IMR-90 (cell line): ENCODE results near the gene MICAL2. TPM values are rescaled to one million over a fixed set of nuclear protein-coding genes. Genes with fewer than 3 reads are reported as not detected.

Experiments used
- ATAC-seq: fragments of 200-7000 bp; cut with Tn5 transposase; 2 replicates; pipeline ENCODE4 v1.9.1; 2020; ENCODE audit warnings: low read depth, mild to moderate bottlenecking, moderate library complexity
- BruUV-seq: library from RNA; stranded (reverse); fragments of 400-500 nt; replicated peaks from 2 replicates; lab custom pipeline; 2021; lab: Mats Ljungman, UMichigan
- CTCF ChIA-PET: fragments of 300-600 bp; formaldehyde crosslinking; extraction: SDS; loops from one replicate; lab custom pipeline; 2021; ENCODE audit warnings: antibody characterized with exemption; lab: Yijun Ruan, JAX
- POLR2A ChIA-PET: fragments of 300-600 bp; sonication (Branson Sonifier 250); formaldehyde crosslinking; loops from one replicate; lab custom pipeline; 2022; ENCODE audit warnings: antibody characterized with exemption; ENCODE audit not compliant: unreplicated experiment; lab: Charles Lee
- DNase-seq: peaks from one replicate; pipeline ENCODE4 v3.0.0; 2013
- H2AFZ ChIP-seq: replicated peaks from 2 replicates; pipeline ENCODE3; 2013; ENCODE audit warnings: low read length, mild to moderate bottlenecking; ENCODE audit not compliant: poor library complexity
- H2AK5ac ChIP-seq: 2 replicates; pipeline ENCODE4 v1.6.1; 2013; ENCODE audit warnings: low read depth, low read length, inconsistent platforms
- H2AK9ac ChIP-seq: replicated peaks from 2 replicates; pipeline ENCODE3; 2013; ENCODE audit warnings: mild to moderate bottlenecking, low read depth, low read length, moderate library complexity; ENCODE audit not compliant: poor library complexity
- H2BK120ac ChIP-seq: 2 replicates; pipeline ENCODE4 v1.6.1; 2013; ENCODE audit warnings: low read depth, low read length, inconsistent platforms
- H2BK15ac ChIP-seq: 3 replicates; pipeline ENCODE4 v1.6.1; 2013; ENCODE audit warnings: low read depth, low read length, inconsistent platforms
- H2BK20ac ChIP-seq: 2 replicates; pipeline ENCODE4 v1.6.1; 2013; ENCODE audit warnings: low read depth, mild to moderate bottlenecking, inconsistent platforms, low read length, moderate library complexity
- H2BK5ac ChIP-seq: 2 replicates; pipeline ENCODE4 v1.6.1; 2013; ENCODE audit warnings: mild to moderate bottlenecking, low read depth, low read length, inconsistent platforms; ENCODE audit not compliant: poor library complexity, severe bottlenecking
- H3K14ac ChIP-seq: replicated peaks from 2 replicates; pipeline ENCODE4 v1.6.1; 2013; ENCODE audit warnings: low read depth, low read length, inconsistent platforms
- H3K18ac ChIP-seq: 2 replicates; pipeline ENCODE4 v1.6.1; 2013; ENCODE audit warnings: low read depth, low read length, control low read depth
- H3K23ac ChIP-seq: 2 replicates; pipeline ENCODE4 v1.6.1; 2013; ENCODE audit warnings: low read depth, low read length, inconsistent platforms
- H3K27ac ChIP-seq: 2 replicates; pipeline ENCODE4 v1.5.1; 2013; ENCODE audit warnings: mild to moderate bottlenecking, control low read depth, low read length; ENCODE audit not compliant: insufficient read depth
- H3K27me3 ChIP-seq: 2 replicates; pipeline ENCODE4 v1.6.1; 2013; ENCODE audit warnings: low read length; ENCODE audit not compliant: control insufficient read depth, insufficient read depth
- H3K36me3 ChIP-seq: 2 replicates; pipeline ENCODE4 v1.6.1; 2013; ENCODE audit warnings: low read length, mixed read lengths; ENCODE audit not compliant: control insufficient read depth, insufficient read depth
- H3K4ac ChIP-seq: 2 replicates; pipeline ENCODE4 v1.6.1; 2013; ENCODE audit warnings: low read depth, low read length, inconsistent platforms
- H3K4me1 ChIP-seq: 2 replicates; pipeline ENCODE4 v1.6.1; 2013; ENCODE audit warnings: low read length, mixed read lengths; ENCODE audit not compliant: control insufficient read depth, insufficient read depth
- H3K4me2 ChIP-seq: 2 replicates; pipeline ENCODE4 v1.6.1; 2013; ENCODE audit warnings: low read depth, mild to moderate bottlenecking, control low read depth, low read length, moderate library complexity
- H3K4me3 ChIP-seq: 2 replicates; pipeline ENCODE4 v1.5.1; 2013; ENCODE audit warnings: low read depth, mild to moderate bottlenecking, control low read depth, low read length, moderate library complexity; ENCODE audit not compliant: insufficient read depth
- H3K56ac ChIP-seq: 2 replicates; pipeline ENCODE4 v1.6.1; 2013; ENCODE audit warnings: low read length, inconsistent platforms; ENCODE audit not compliant: insufficient read depth; ENCODE audit errors: extremely low read depth
- H3K79me1 ChIP-seq, 2 experiments: 2 replicates each; pipeline ENCODE4 v1.6.1; 2013; ENCODE audit warnings: low read length in 2 of 2, inconsistent platforms in 1 of 2, low read depth in 1 of 2
- H3K9ac ChIP-seq: 2 replicates; pipeline ENCODE4 v1.6.1; 2013; ENCODE audit warnings: low read depth, low read length, control low read depth
- H3K9me1 ChIP-seq: 2 replicates; pipeline ENCODE4 v1.6.1; 2013; ENCODE audit warnings: low read length, inconsistent platforms; ENCODE audit not compliant: insufficient read depth
- H3K9me3 ChIP-seq: 2 replicates; pipeline ENCODE4 v1.6.1; 2013; ENCODE audit warnings: low read length; ENCODE audit not compliant: control insufficient read depth, insufficient read depth
- H4K20me1 ChIP-seq: 2 replicates; pipeline ENCODE4 v1.6.1; 2013; ENCODE audit warnings: low read length, inconsistent platforms; ENCODE audit not compliant: insufficient read depth
- H4K5ac ChIP-seq: 2 replicates; pipeline ENCODE4 v1.6.1; 2013; ENCODE audit warnings: mild to moderate bottlenecking, low read depth, low read length, control low read depth
- H4K8ac ChIP-seq, 2 experiments: 2 replicates each; pipeline ENCODE4 v1.6.1; 2013; ENCODE audit warnings: low read depth in 2 of 2, low read length in 2 of 2, control low read depth in 1 of 2, inconsistent platforms in 1 of 2
- H4K91ac ChIP-seq: 2 replicates; pipeline ENCODE4 v1.6.1; 2013; ENCODE audit warnings: low read depth, low read length, inconsistent platforms; ENCODE audit not compliant: insufficient read depth
- BHLHE40 ChIP-seq: fragments of 150-350 bp; IDR thresholded peaks from 2 replicates; pipeline ENCODE4 v1.6.1; 2016; ENCODE audit warnings: mild to moderate bottlenecking, low read depth, low read length
- CEBPB ChIP-seq: IDR thresholded peaks from 2 replicates; pipeline ENCODE4 v1.6.1; 2012; ENCODE audit warnings: low read depth, low read length, improper control_type of control experiment
- CTCF ChIP-seq: conservative IDR thresholded peaks from 2 replicates; pipeline ENCODE4 v1.5.1; 2012; ENCODE audit warnings: mild to moderate bottlenecking, low read depth, low read length, improper control_type of control experiment
- ELK1 ChIP-seq: fragments of 150-350 bp; IDR thresholded peaks from 2 replicates; pipeline ENCODE4 v1.6.1; 2016; ENCODE audit warnings: low read depth, mild to moderate bottlenecking, low read length, moderate library complexity, borderline replicate concordance
- FOS ChIP-seq: fragments of 150-350 bp; IDR thresholded peaks from 2 replicates; pipeline ENCODE4 v1.6.1; 2016; ENCODE audit warnings: low read depth, low read length
- MAFK ChIP-seq: IDR thresholded peaks from 2 replicates; pipeline ENCODE4 v1.6.1; 2012; ENCODE audit warnings: low read depth, low read length, improper control_type of control experiment
- MAZ ChIP-seq: IDR thresholded peaks from 2 replicates; pipeline ENCODE4 v1.6.1; 2012; ENCODE audit warnings: low read depth, mild to moderate bottlenecking, low read length, improper control_type of control experiment, moderate library complexity, borderline replicate concordance
- MXI1 ChIP-seq: IDR thresholded peaks from 2 replicates; pipeline ENCODE4 v1.6.1; 2012; ENCODE audit warnings: low read depth, mild to moderate bottlenecking, low read length, moderate library complexity, borderline replicate concordance
- NFE2L2 ChIP-seq: fragments of 150-350 bp; IDR thresholded peaks from 2 replicates; pipeline ENCODE4 v1.6.1; 2016; ENCODE audit warnings: low read depth, mild to moderate bottlenecking, low read length
- POLR2A ChIP-seq: IDR thresholded peaks from 2 replicates; pipeline ENCODE4 v1.6.1; 2012; ENCODE audit warnings: mild to moderate bottlenecking, low read depth, low read length
- RCOR1 ChIP-seq: IDR thresholded peaks from 2 replicates; pipeline ENCODE4 v1.6.1; 2012; ENCODE audit warnings: mild to moderate bottlenecking, low read length, improper control_type of control experiment; ENCODE audit not compliant: insufficient replicate concordance
- RFX5 ChIP-seq: IDR thresholded peaks from 2 replicates; pipeline ENCODE4 v1.8.0; 2012; ENCODE audit warnings: low read depth, mild to moderate bottlenecking, low read length, moderate library complexity
- SMC3 ChIP-seq: fragments of 150-350 bp; IDR thresholded peaks from 2 replicates; pipeline ENCODE4 v1.6.1; 2016; ENCODE audit warnings: low read depth, mild to moderate bottlenecking, antibody characterized with exemption, low read length, moderate library complexity
- USF2 ChIP-seq: fragments of 150-350 bp; IDR thresholded peaks from 2 replicates; pipeline ENCODE4 v1.6.1; 2017; ENCODE audit warnings: mild to moderate bottlenecking, antibody characterized with exemption, low read length, low read depth
- WGBS, 2 experiments: methylation state at CpG; one replicate each; pipeline versions ENCODE4 v1.1.5 to v1.1.7; 2013; ENCODE audit warnings: missing lambda C conversion rate in 2 of 2; ENCODE audit not compliant: insufficient read length in 1 of 2; ENCODE audit errors: extremely low coverage in 2 of 2; 5-methylcytosine and 5-hydroxymethylcytosine counted together
- dilution Hi-C: fragments of 300-500 bp; cut with HindIII; formaldehyde crosslinking; loops from one replicate; pipeline ENCODE4 v1.14.3; 2018; ENCODE audit warnings: low sequenced_read_pairs; ENCODE audit not compliant: unreplicated experiment
- in situ Hi-C: fragments of 300-500 bp; cut with MboI; formaldehyde crosslinking; loops from 3 replicates; pipeline ENCODE4 v1.14.3; 2019; ENCODE audit warnings: low sequenced_read_pairs, inconsistent platforms, mixed read lengths
- intact Hi-C: fragments of 100-400 bp; cut with micrococcal nuclease; formaldehyde crosslinking; loops from 2 replicates; pipeline ENCODE4 v1.10.0; 2022
- polyA plus RNA-seq, 3 experiments: library from polyadenylated mRNA; depleted of rRNA; stranded (reverse); fragments of >200 nt; gene quantifications; 2 replicates each; pipeline ENCODE4 v1.2.3, GENCODE V29; 2012; ENCODE audit warnings: low replicate concordance in 1 of 3
- total RNA-seq: library from RNA; depleted of rRNA; stranded (reverse); fragments of >200 nt; gene quantifications from 2 replicates; pipeline ENCODE4 v1.2.3, GENCODE V29; 2012

The MICAL2 gene
- total and polyA plus RNA-seq, 2 of the 4 experiments (the other 2 are of a cell fraction), result 170 to 336 TPM

- 20% methylated on average over 1 of the region's 1 CpG; no CpG with 5 or more reads in 1 of the 2 experiments for WGBS, 2 experiments
- Histone ChIP-seq H3K79me1 (peaks cover 31 to 81% of the 10 kb centered on the region in 2 experiments), H2AK9ac (no peak overlapping the region), H4K20me1 (no peaks in the 10 kb centered on the region), H3K4me1 (peaks cover 5% of the 10 kb centered on the region; the same call in 1 of the 2 replicates), H3K4ac (peak overlapping the region; percentile 61; the same call in 1 of the 2 replicates), H3K14ac (peak overlapping the region; percentile 81), H3K56ac (no peak overlapping the region), H3K9ac (no peak overlapping the region), H3K4me3 (no peak overlapping the region), H4K5ac (no peak overlapping the region; the same call in 1 of the 2 replicates), H3K9me1 (peaks cover 18% of the 10 kb centered on the region), H3K36me3 (peaks cover 47% of the 10 kb centered on the region), H3K27ac (peak overlapping the region; percentile 36), H2BK120ac (peak overlapping the region; percentile 61), H3K23ac (peak overlapping the region; percentile 30; the same call in 1 of the 2 replicates), H3K27me3 (no peaks in the 10 kb centered on the region), H3K9me3 (no peaks in the 10 kb centered on the region), H2AK5ac (peak overlapping the region; percentile 62; the same call in 1 of the 2 replicates), H3K18ac (peak overlapping the region; percentile 66), H2BK20ac (peak overlapping the region; percentile 72), H4K8ac (peak overlapping the region; percentile 12 to 71; a peak in 2 of 4 replicates), H2AFZ (no peak overlapping the region), H2BK5ac (peak overlapping the region; percentile 92), H2BK15ac (peak overlapping the region; percentile 60; the same call in 1 of the 3 replicates), H3K4me2 (no peak overlapping the region), H4K91ac (peak overlapping the region; percentile 46; the same call in 1 of the 2 replicates)
- in situ Hi-C loops (loop anchor here (10.0 kb wide), 1 partner anchor 117 kb away; the partner anchor contains the start of gene MICAL2), dilution Hi-C loops (no loop called here), intact Hi-C loops (loop anchor here (10.0 kb wide), 1 partner anchor 147 kb away; no protein-coding TSS in a partner anchor)
- DNase-seq (peak; percentile 51), ATAC-seq (no peak)
- TF ChIP-seq RCOR1, result no peak
- no peak for TF ChIP-seq BHLHE40
- TF ChIP-seq SMC3, result no peak
- no peak for TF ChIP-seq NFE2L2
- no peak for TF ChIP-seq MAZ
- no peak for TF ChIP-seq CTCF
- TF ChIP-seq MAFK, result no peak
- TF ChIP-seq POLR2A, result no peak
- no peak for TF ChIP-seq RFX5
- TF ChIP-seq MXI1, result no peak
- TF ChIP-seq FOS, result no peak
- no peak for TF ChIP-seq CEBPB
- TF ChIP-seq ELK1, result no peak
- no peak for TF ChIP-seq USF2
- CTCF ChIA-PET, result no interaction called here
- no TSS peak for BruUV-seq
- POLR2A ChIA-PET, result no interaction called here
Observed at GRCh38 chr11:12232160-12232559, 121.8 kb downstream of the MICAL2 start.
